GM21390 (cell line): ENCODE results near the gene RSL1D1.
A peak's percentile ranks its signal among the peaks of the same experiment; 100 is the strongest.

Experiments used
- ATAC-seq: cut with Tn5 transposase; IDR thresholded peaks from one replicate; pipeline ENCODE4 v1.9.1; 2021; ENCODE audit not compliant: unreplicated experiment

The RSL1D1 gene

DNA sequence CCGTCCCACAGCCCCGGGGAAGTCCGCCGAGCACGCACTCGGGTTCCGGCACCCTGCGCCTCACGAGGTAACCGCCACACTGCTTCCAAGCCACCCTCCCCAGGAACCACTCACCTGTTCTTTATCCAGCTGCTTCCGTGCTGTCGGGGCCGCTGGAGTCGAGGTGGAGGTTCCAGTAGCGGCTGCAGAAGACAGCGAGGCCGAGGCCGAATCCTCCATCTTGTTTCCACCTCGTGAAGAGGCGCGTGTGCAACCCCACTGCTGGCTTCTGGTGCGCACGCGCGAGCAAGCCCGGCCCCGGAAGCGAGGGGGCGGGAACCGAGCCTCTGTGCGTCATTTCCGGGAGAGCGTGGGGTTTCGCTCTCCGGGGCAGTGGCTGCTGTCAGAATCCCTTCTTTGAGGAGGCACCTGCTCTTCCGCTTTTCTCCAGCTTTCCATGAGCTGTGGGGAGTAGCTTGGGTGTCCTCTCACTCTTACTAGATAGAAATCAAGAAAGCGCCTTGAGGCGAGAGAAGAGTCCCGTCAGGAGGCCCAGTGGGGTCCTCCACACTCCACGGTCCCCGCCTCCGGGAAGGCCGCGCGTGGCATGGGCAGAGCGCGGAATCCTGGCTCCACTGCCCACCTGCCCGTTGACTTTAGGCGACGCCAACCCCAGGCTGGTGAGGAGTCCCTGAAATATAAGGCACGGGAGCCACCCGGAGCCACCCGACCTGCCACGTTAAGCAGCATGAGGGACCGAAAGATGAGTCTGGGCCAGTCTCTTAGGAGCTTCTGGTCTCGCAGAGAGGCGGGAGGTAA lies at the start of gene RSL1D1:
Gene RSL1D1 (minus strand): TSS at position 249 of the 798 bp plus-strand sequence. CDS start 30 bp downstream, at position 219.
- peak; percentile 83 for ATAC-seq

DNA sequence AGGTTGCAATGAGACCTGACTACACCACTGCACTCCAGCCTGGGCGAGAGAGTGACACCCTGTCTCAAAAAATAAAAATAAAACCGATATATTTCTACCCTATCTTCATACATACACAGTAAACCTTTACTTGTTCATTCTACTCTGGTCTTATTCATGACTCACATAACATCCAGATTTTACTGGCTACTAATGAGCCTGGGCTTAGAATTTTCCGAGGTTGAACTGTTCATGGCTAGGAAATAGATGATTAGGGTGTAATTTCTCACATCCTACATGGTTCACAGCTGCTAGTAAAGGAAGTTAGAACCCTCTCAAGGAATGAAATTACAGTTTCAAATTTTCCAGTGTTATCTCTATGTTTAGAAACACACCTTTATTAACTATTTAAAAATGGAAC lies 49.7 kb upstream of the RSL1D1 start:
- ATAC-seq = no peak

DNA sequence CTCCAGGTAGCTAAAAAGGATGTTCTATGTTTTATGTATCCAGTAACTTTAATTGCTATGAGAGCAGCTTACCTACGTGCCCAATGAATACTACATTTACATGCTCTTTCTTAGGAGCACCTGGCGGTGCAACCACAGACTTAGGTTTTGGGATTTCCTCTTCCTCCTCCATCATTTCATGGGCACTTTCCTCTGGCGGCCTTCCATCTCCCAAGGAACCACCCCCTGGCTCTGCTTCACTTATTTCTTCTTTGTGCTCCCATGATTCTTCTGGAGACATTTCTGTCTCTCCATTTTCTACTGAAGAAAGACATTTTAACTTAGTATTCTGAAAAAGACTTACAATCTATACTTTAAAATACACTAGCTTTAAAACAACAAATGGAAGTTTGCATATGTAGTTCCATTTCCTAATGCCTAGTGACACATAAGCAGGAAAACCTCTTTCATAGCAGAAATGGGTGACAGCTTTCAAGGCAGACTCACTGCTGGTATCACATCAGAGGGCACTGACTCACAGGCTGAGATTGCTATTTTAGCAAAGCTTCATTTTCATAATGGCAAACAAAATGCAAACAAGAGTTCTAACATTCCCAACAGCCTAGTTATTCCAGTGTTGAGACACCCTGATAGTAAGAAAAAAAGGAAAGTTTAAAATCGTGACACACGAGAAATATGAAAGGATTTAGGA lies 45.3 kb upstream of the RSL1D1 start:
- no peak for ATAC-seq

DNA sequence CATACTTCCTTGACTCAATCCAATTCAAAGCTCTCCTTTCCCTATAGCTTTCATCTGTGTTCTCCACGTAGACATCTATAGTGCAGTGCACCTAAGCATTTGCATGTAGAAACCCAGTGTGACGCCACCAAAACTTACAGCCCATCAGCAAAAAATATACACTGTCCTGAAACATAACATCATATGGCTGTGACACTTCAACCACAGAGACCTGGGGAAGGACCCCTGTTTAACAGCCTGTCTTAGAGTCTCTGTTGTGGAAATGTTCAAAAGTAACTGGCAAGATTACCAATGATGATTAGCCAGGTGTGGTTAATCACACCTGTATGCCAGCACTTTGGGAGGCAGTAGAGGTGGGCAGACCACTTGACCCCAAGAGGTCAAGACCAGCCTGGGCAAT lies 42.2 kb upstream of the RSL1D1 start:
- ATAC-seq = no peak

- ATAC-seq = no peak
Observed at GRCh38 chr16:11892761-11893160, 41.4 kb upstream of the RSL1D1 start.

GRCh38 chr16:11890231-11890965 lies 39.1 kb upstream of the RSL1D1 start:
- ATAC-seq = no peak

GRCh38 chr16:11886881-11887280 lies 35.5 kb upstream of the RSL1D1 start:
- ATAC-seq = no peak

DNA sequence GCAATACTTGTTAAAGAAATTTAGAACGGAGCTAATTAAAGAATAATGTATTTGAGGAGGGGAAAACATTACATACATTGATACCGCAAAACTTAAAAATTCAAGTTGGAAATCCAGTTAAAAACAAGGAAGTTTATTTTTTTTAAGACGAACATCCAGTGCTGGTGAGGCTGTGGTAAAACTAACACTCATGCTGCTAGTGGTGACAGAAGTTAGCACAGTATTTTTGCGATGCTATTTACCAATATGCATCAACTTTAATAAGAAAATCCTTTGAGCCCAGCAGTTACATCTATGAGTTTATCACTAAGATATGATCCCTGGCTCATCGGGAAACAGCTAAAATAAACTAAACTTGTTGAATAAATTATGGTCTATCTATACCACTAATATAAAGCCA lies 32.7 kb upstream of the RSL1D1 start:
- ATAC-seq = no peak

DNA sequence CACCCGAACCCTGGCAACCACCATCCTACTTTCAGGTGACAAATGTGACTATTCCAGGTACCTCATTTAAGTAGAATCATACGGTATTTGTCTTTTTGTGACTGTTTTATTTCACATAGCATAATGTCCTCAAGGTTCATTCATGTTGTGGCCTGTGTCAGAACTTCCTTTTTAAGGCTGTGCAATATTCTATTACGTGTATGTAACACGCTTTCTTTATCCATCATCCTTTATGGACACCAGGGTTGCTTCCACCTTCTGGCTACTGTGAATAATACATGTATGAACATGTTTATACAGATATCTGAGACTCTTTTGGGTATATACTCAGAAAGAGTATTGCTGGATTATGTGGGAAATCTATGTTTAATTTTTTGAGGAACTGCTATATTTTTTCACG lies 28.7 kb upstream of the RSL1D1 start:
- no peak for ATAC-seq

DNA sequence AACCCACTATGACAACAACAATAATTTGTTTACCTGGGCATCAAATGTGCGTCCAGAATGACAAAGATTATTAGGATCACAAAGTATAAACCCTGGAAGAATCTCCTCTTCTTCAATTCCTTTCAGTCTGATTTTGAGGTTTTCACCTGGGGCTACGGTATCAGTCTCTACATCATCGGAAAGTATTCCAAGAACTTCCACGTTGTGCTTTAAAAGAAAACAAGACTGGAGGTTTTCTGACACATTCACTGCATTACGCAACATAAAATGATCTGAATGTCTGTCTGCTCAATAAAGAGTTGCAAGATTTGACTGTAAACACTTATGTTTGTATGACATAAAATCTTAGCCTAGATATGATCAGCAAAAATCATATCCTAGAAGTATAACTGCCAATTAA lies 26.0 kb upstream of the RSL1D1 start:
- no peak for ATAC-seq

DNA sequence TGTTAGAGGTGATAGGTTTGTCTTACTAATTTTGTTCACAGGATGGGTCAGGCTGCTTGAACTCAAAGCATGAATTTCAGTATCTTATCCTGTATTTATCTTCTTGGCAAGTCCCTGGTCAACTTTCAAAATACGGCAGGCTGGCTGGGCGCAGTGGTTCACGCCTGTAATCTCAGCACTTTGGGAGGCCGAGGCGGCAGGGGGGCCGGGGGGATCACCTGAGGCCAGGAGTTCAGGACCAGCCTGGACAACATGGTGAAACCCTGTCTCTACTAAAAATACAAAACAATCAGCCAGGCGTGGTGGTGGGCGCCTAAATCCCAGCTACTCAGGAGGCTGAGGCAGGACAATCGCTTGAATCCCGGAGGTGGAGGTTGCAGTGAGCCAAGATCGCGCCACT lies 25.0 kb upstream of the RSL1D1 start:
- ATAC-seq = no peak

DNA sequence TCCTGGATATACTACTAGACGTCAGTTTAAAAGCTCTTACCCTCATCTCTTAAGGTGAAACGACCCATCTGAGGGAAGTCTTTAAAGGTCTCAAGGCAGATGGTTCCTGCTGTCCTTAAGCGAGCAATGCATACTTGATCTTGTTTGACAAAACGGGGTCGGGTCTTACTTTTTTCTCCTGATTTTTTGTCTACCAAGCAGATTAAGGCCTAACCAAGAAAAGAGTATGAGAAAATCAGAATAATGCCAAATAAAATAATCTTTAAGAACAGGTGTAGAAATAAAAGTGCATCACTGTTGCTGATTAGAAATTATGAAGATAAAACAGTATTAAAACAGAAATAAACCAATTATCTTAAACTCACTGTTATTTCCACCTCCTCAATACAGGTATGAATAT lies 24.4 kb upstream of the RSL1D1 start:
- ATAC-seq = no peak

DNA sequence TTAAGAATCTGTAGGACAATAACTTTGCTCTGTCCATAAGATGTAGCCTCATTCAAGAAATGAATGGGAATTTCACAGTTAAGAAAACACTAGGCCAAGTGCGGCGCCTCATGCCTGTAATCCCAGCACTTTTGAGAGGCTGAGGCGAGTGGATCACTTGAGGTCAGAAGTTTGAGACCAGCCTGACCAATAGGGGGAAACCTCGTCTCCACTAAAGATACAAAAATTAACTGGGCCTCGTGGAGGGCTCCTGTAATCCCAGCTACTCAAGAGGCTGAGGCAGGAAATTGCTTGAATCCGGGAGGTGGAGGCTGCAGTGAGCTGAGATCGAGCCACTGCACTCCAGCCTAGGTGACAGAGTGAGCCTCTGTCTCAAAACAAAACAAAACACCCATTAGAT lies 19.9 kb upstream of the RSL1D1 start:
- no peak for ATAC-seq

DNA sequence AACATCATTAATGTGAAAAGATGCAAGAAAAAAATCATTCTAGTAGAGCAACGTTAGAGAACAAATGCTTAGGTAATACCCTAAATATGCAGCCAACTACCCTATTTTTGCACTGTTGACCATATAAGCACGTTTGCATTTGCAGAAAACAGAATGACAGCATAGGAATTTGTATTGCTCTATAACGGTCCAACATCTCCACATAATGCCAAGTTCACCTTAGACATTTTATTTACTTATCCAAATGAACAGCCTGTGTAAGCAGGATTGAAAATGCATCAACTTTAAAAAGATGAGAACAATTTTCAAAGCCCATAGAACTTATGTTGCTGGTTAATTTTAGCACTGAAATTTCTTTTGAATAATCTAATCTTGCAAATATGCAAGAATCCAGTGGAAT lies 19.1 kb upstream of the RSL1D1 start:
- ATAC-seq = no peak

DNA sequence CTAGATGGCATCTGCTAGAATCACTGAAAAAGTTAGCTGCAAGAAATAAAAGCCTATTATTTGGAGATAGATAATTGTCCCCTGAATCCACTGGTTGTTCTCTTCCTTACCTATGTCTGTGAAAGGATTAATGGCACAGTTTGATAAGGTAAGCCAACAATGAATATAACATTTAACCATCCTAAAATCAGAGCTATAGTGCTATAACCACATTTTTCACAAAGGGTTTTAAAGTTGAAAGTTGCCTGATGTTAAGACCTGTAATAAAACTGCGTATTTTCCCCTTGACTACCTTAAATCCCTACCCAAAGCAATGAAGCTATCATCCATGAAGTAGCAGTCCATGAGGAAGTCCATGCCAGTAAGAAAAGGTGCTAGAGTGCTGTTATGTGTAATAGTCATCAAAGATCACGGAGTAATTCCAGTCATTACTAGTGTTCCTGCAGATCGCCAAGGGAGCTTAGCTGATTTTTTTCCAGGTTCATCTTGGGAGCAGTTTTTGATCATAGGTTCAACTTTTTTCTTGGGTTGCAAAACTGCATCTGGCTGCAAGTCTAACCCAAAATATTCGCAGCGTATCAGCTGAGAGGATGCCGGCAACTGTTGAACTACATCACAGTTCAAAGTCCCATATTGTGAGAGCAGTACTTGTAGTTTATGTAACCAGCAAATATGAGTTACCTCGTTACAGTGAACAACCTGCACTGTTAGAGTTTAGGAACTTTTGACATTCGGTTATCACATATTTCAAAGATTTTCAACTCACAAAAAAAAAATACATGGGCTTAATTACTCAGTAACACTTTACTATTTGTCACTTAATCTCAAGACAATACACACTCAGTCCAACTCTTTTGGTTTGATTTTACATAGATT lies 18.2 kb upstream of the RSL1D1 start:
- no peak for ATAC-seq

- ATAC-seq = no peak
Observed at GRCh38 chr16:11868412-11868980, 17.2 kb upstream of the RSL1D1 start.

DNA sequence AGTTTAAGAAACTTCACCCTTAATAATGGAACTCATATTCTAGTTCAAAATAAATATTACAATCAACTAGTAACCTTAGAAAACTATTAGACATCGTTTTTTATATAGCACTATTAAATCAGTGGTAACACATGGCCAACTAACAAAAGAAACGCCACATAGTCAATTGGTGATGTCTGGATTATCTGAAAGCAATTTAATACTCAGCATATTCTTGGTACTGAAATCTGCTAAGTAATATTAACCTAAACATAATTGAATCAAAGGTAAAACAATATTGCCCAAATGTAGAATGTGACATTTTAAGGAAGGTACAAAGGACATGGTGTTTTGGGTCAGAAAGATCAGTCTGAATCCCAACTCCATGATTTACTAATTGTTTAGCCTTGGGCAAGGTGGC lies 11.1 kb upstream of the RSL1D1 start:
- ATAC-seq = no peak

GRCh38 chr16:11857161-11857560 lies 5.8 kb upstream of the RSL1D1 start:
- no peak for ATAC-seq

DNA sequence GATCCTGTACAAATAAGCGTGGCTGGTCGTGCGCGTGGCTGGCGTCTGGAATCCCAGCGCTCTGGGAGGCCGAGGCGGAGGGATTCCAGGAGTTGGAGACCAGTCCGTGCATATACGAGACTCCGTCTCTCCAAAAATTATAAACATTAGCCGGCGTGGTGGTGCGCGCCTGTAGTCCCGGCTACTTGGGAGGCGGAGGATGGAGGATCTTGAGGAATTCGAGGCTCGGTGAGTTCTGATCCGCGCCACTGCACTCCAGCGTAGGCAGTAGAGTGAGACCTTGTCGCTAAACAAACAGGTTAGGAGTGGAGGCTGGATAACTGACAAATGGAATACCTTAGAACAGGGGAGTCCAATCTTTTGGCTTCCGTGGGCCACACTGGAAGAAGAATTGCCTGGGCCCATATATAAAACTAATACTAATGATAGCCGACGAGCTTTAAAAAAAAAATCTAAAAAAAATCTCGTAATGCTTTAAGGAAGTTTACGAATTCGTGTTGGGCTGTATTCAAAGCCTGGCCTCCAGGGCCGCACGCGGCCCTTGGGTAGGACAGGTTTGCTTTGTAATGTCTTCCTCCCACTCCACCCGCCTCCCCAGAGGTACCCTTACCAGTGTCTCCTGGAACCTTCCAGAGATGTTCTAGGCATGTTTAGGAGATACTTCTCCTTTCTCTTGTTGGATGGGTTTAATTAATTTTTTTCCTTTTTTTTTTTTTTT lies 909 bp upstream of the RSL1D1 start:
- ATAC-seq = no peak

- ATAC-seq = no peak
Observed at GRCh38 chr16:11848842-11849241, 2.5 kb downstream of the RSL1D1 start.
